GM21526 (cell line): ENCODE data around the gene NF2.
"Not testable (repeated sequence)": the region's sequence is repeated elsewhere in the genome, so short reads cannot be mapped to it uniquely, and the experiment has no call there.

Experiments
- ATAC-seq: cut with Tn5 transposase; IDR thresholded peaks from one replicate; pipeline ENCODE4 v1.9.1; 2021; ENCODE audit warnings: moderate library complexity; ENCODE audit not compliant: unreplicated experiment, low FRiP score

The NF2 gene

DNA sequence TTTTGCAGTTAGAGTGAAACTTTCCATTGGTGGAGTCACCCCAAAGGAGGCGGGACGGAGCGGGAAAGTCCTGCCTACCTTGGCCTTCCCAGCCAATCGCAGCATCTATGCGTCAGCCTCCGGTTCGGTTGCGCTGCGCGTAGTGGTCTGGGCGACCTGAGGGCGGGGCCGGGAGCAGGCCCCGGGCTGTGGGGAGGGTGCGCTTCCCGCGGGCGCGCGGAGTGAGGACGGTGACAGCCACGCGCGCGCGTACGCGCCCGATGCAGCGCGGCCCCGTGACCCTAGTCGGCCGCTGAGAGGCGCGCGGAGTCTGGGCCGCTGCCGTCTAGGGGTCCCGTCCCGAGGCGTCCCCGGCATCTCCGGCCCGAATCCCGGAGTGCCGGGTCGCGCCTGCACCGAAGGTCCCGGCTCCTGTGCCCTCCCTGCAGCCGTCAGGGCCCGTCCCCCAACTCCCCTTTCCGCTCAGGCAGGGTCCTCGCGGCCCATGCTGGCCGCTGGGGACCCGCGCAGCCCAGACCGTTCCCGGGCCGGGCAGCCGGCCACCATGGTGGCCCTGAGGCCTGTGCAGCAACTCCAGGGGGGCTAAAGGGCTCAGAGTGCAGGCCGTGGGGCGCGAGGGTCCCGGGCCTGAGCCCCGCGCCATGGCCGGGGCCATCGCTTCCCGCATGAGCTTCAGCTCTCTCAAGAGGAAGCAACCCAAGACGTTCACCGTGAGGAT is at the start of gene NF2:
NF2 (plus strand) TSS at position 276 of the 718 bp plus-strand sequence; CDS start at position 642, 366 bp downstream.
- ATAC-seq = peak; percentile 95

DNA sequence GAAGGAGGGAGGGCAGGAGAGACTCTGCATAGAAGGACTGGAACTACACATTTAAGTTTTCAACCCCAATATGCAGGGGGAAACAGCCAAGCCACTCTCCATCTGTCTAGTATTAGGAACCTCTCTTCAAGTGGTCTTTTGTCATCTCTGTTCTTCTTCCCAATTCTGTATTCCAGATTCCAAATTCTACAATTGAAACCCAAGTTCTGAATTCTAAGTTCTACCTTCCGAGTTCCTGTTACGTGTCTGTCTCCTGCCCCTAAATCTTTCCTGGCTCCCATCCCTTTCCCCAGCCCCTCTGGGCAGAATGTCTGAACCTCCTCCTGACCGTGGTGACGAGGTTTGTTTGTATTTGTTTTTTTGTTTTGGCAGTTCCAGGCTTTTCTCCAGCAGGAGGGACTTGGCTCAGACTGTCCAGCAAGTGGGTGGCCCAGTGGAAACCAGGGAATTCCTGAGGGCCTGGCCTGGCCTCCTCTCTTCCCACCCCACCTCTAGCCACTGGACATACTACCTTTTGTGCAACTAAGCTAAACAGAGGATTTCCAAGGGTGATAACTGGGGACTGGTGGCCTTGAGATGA is 48.3 kb upstream of the NF2 start:
- no peak for ATAC-seq

DNA sequence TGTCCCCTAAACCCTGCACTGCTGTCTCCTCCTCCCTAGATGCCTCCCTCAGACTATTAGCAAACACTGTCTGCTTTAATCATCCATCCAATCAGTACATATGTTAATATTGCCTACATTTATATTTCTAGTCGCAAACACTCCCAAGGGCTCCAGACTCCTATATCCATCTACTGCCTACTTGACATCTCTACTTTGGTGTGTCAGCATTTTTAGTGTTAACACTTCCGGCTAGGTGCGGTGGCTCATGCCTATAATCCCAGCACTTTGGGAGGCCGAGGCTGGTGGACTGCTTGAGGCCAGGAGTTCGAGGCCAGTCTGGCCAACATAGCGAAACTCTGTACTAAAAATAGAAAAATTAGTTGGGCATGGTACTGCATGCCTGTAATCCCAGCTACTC is 44.4 kb upstream of the NF2 start:
- no peak for ATAC-seq

DNA sequence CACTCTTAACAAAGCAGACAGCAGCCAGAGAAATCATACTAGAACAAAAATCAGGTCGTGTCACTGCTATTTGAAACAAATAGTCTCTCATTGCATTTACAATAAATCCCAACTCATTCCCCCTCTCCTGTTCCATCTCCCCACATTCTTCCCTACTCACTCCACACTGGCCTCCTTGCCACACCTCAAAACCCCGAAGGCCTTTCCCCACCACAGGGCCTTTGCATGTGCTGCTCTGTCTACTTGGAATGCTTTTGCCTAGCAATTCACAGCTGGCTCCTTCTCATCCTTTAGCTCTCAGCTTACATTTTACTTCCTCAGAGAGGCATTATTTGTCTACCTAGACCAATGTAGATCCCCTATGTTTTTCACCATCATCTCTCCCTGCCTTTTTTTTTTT is 43.6 kb upstream of the NF2 start:
- ATAC-seq = no peak

DNA sequence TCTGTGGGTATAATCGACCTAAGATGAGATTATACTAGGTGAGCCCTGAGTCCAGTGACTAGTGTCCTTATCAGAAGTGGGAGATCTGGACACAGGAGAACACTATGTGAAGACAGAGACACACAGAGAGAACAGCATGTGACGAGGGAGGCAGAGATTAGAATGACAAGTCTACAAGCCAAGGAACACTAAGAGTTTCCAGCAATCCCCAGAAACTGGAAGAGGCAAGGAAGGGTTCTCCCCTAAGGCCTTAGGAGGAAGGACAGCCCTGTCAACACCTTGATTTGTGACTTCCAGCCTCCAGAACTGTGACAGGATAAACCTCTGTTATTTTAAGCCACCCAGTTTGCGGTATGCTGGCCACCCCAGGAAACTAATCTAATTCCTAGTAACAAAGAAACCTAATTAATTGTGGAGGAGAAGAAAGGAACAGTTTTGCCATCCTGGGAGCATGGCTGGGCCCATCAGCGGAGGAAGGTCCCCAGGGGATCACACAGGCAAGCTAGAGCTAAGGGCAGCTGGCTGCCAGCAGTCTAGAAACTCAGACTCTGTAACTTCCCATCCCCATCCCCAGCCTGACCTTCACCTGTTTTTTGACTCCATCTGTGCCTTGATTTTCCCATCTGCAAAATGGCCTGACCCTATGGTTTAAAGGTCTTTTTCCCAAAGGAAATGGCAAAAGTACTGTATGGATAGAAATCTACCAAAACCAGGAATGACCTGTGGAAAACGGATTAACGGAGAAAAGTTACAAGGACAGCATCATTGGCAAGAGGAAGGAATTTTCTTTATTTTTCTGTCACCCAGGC is 39.6 kb upstream of the NF2 start:
- no peak for ATAC-seq

DNA sequence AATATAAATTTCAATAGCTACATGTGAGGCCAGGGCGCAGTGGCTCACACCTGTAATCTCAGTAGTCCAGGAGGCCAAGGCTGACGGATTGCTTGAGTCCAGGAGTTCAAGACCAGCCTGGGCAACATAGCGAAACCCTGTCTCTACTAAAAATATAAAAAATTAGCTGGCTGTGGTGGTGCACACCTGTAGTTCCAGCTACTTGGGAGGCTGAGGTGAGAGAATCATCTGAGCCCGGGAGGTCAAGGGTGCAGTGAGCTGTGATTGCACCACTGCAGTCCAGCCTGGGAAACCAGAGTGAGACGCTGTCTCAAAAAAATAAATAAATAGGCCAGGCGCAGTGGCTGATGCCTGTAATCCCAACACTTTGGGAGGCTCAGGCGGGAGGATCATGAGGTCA is 36.9 kb upstream of the NF2 start:
- ATAC-seq = not testable (repeated sequence)

DNA sequence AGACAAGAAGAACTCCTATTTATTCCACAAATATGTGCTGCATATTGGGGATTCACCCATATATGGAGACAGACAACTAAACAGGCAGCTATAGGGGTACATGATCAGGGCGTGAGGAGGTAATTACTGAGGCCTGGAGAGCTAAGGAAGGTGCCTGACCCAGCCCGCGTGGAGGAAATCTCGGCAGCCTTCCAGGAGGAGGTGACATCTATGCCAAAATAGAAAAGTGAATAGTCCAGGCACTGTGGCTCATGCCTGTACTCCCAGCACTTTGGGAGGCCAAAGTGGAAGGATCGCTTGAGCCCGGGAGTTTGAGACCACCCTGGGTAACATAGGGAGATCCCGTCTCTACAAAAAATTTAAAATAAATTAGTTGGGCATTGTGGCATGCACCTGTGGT is 36.1 kb upstream of the NF2 start:
- no peak for ATAC-seq

DNA sequence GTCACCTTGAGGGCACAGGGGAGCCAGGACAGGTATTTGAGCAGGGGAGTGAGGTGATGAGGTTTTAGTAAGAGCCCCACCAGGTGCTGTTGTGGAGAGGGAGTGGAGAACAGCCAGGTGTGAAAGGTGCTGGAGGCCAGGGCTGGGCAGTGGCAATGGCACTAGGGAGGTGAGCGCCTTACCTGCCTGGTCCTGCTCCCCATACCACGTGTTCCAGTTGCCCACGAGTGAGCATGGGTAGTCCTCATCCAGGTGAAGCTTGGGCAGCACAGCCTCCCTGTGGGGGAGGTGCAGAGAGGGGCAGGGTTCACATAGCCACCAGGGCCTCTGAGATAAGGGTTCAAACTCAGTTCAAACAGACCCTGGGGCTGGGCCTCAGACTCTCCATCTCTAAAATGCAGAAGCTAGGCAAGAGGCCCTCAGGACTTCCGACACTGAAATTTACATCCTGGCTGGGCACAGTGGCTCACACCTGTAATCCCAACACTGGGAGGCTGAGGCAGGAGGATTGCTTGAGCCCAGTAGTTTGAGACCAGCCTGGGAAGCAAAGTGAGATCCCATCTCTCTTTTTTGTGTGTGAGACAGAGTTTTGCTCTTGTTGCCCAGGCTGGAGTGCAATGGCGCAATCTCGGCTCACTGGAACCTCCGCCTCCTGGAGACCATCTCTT is 34.3 kb upstream of the NF2 start:
- ATAC-seq = no peak

DNA sequence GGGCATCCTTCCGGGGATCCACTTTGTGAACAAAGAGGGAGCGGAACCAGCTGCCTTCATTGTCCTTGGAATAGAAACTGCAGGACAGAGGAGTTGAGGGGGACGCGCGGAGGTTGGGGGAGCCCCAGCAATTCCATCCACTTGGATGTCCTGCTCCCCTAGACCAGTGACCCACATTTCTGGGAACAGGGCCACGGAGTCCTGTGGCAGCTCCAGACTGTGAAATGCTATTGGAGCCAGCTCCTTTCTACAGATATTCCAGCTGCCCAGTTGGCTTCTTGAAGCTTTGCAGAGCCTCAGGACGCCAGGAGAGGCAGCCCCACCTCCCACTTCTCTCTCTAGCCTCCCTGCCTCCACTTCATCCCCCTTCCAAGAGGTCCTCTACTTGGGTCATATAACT is 33.0 kb upstream of the NF2 start:
- ATAC-seq = no peak

DNA sequence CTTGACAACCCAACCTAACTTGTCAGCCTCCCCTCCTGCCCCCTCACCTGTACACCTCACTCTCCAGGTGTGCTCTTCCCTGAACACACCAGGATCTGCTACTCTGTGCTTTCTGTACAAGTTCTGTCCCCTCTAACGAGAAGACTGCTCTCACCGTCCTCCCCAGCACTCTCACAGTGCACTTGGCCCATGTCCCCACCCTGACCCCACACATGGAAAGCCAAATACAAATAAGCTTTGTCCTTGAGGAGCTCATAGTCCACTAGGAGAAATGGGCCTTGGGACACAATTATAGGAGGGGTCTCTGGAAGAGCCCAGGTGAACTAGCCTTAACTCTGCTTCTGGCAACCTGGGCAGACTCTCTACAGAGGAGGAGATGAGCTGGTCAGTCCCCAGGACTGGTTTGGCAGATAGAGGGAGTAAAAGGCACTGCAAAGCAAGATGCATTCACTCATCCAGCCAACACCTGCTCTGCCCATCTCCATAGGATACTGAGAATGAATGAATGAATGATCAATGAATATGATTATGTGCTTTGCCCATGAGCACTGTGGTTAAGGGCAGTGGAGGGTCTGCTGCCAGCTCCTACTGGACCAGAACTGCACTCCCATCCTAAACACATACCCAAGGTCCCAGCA is 32.4 kb upstream of the NF2 start:
- no peak for ATAC-seq

DNA sequence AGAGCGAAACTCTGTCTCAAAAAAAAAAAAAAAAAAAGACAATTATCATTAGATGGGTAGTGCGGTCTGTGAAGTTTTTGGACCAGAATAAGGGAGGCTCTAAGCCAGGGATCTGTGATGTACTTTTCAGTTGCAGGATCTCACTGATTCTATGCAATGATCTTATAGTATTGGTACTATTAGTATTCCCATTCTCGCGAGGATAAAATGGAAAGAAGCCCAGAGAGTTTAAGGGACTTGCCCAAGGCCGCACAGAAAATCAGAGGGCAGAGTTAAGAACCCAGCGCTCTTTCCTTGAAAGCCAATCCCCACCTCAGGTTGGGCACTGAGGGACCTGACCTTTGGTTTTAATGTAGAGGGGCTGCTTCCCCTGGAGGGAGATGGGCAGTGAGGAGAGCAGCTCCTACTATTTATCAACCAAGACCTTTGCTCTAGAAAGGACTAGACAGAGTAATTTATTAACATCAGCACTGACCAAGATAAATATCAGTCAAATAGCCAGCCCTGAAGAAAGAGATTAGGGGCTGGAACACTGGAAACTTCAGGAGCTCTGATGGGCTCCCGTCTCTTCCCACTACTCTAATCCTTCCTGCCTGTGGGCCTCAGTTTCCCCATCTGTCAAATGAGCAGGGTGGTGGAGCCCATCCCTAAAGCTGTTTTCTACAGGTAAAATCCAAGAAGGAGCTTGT is 28.5 kb upstream of the NF2 start:
- ATAC-seq = no peak

DNA sequence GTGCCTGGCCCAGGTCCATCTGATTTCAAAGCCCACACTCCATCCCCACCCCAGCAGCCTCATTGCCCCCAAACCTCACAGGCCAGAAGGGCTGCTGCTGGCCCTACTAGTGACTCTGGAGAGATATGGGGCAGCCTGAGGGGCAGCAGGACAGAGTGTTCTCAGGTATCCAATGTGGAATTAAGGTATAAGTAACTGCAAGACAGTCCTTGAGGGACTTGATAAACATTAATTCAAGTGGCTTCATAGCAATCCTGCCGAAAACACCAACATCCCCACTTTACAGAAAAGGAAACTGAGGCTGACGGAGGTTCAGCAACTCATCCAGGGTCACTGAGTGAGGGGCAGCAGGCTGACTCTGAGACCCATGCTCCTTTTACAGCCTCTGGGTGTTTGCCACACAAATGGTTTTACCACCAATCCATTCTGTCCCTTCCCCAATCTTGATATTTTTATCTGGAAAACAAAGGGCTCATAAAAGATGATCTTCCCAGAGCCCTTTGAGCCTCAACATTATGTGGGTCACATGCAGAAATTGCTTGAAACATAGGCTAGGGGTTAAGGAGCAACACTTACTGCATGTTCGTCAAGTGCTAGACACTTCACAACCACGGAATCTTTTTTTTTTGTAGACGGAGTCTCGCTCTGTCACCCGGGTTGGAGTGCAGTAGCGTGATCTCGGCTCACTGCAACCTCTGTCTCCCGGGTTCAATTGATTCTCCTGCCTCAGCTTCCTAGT is 24.8 kb upstream of the NF2 start:
- no peak for ATAC-seq

DNA sequence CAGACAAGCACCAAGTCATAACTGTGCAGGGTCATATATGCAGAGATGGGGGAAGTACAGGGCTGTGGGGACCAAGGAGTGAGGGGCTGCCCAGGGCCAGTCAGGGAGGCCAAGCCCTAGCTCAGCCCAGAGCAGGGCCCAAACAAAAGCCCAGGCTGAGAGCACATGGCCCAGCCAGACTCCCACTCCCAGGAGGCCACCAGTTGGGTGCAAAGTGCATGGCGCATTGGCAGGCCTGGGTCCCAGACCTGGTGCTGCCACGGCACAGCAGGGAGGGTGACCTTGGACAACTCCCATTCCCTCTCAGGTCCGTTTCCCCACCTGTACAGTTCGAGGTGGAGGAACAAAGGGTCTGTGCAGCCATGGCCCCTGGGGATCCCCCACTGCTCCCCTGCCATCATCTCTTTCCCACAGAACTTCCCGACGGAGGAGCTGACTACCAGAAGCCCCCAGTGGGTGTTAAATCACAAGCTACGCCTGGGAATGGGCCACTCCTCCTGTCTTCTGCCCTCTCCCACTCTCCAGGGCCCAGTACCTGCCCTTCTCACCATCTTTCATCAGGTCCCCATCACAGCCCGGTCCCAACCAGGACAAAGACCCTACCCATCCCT is 23.1 kb upstream of the NF2 start:
- no peak for ATAC-seq

DNA sequence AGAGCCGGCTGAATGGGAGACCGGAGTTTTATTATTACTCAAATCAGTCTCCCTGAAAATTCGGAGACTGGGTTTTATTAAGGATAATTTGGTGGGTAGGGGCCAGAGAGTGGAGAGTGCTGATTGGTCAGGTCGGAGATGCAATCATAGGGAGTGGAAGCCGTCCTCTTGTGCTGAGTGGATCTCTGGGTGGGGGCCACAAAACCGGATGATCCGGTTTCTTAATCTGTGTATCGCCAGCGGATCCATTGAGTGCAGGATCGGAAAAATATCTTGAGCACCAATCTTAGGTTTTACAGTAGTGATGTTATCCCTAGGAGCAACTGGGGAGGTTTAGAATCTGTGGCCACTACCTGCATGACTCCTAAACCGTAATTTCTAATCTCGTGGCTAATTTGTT is 21.6 kb upstream of the NF2 start:
- ATAC-seq = no peak

DNA sequence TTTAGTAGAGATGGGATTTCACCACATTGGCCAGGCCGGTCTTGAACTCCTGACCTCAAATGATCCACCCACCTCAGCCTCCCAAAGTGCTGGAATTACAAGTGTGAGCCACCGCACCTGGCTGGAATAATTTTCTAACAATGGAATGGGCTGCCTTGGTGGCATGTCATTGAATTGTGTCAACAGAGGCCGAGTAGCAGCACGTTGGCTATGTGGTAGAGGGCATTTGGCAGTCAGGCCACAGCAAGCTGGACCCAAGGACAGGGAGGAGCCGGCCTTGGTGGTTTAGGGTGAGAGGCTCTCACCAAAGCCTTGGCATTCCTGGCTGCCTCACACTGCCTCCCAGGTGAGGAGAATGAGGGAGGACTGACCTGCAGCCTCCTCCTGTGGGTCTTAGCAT is 18.5 kb upstream of the NF2 start:
- ATAC-seq = no peak

DNA sequence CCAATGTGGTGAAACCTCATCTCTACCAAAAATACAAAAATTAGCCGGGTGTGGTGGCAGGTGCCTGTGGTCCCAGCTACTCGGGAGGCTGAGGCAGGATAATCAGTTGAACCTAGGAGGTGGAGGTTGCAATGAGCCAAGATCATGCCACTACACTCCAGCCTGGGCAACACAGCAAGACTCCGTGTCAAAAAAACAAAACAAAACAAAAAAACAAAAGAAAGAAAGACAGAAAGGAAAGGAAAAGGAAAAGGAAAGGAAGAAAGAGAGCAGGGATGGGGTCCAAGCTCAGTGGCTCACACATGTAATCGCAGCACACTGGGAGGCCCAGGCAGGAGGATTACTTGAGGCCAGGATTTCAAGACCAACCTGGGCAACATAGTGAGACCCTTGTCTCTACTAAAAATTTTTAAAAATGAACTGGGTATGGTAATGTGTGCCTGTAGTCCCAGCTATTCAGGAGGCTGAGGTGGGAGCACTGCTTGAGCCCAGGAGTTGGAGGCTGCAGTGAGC is 17.2 kb upstream of the NF2 start:
- not testable (repeated sequence) for ATAC-seq

DNA sequence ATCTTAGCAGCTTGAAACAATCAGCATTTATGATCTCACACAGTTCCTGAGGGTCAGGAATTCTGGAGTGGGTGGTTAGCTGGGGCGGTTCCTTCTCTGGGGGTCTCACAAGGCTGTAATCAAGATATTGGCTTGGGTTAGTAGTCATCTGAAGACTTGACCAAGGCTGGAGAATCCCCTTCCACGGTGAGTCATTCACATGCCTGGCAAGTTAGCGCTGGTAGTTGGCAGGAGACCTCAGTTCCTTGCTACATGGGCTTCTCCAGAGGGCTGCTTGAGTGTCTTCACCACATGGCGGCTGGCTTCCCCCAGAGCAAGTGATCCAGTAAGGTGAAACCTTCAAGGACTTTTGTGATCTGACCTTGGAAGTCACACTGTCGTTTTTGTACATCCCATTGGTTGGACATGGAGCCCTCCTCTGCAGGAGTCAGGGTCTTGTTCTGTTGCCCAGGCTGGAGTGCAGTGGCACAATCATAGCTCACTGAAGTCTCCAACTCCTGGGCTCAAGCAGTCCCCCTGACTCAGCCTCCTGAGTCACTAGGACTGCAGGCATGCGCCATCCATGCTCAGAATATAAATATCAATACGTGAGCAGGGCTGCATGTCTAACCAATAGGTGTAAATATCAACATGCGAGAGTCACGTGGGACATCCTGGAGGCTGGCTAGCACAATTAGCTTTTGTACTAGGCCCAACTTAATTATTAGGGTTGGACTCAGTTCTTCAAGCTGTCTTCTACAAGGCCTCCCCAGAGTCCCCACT is 15.3 kb upstream of the NF2 start:
- no peak for ATAC-seq

DNA sequence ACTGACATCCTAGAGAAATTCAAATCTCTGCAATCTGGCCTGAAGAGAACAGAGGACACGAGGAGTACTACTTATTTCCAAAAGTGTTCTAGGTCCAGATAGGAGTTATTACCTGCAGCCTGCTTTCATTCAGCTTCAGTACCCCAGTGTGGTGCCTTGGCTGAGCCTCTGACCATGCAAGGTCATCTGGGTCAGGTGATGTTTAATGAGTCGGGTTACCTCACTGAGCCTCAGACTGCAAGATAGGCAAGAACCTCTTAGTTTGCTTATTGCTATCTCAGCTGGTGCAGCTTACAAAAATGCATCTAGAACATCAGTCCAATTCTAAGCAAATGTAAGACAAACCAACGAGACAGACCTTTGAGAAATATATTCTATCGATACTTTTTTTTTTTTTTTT is 9.5 kb upstream of the NF2 start:
- ATAC-seq = no peak
